Measurements from ENCODE around the gene SYTL5.

SYTL5 gene

GRCh38 chrX:38150993-38151392 lies 144.6 kb downstream of the SYTL5 start:
- DNase-seq, result no peak

GRCh38 chrX:38151441-38151840 lies 145.1 kb downstream of the SYTL5 start:
- DNase-seq, result no peak

GRCh38 chrX:38154340-38154739 lies 148.0 kb downstream of the SYTL5 start:
- no peak for DNase-seq

GRCh38 chrX:38154818-38155217 lies 148.5 kb downstream of the SYTL5 start:
- DNase-seq, result no peak

GRCh38 chrX:38156838-38157237 lies 150.5 kb downstream of the SYTL5 start:
- DNase-seq, result no peak

- no peak for DNase-seq
Measured at GRCh38 chrX:38163193-38163592, 156.8 kb downstream of the SYTL5 start.

GRCh38 chrX:38165023-38165422 lies 158.7 kb downstream of the SYTL5 start:
- DNase-seq, result no peak

GRCh38 chrX:38166478-38167083 lies 160.2 kb downstream of the SYTL5 start:
- peak in 1 of 5 experiments; percentile 8 for DNase-seq

GRCh38 chrX:38170556-38170955 lies 164.2 kb downstream of the SYTL5 start:
- no peak for DNase-seq

- no peak for DNase-seq
Measured at GRCh38 chrX:38172596-38172995, 166.2 kb downstream of the SYTL5 start.

GRCh38 chrX:38175139-38175538 lies 168.8 kb downstream of the SYTL5 start:
- DNase-seq, result no peak

GRCh38 chrX:38178396-38178795 lies 172.0 kb downstream of the SYTL5 start:
- DNase-seq, result no peak

All from T-helper 2 cell (primary cell).